ENCODE results near the gene MORN2. TPM values are rescaled to one million over a fixed set of nuclear protein-coding genes. Genes with fewer than 3 reads are reported as not detected.

The MORN2 gene
- polyA plus RNA-seq, 1 donor from 2014 or later, result 116 TPM

DNA sequence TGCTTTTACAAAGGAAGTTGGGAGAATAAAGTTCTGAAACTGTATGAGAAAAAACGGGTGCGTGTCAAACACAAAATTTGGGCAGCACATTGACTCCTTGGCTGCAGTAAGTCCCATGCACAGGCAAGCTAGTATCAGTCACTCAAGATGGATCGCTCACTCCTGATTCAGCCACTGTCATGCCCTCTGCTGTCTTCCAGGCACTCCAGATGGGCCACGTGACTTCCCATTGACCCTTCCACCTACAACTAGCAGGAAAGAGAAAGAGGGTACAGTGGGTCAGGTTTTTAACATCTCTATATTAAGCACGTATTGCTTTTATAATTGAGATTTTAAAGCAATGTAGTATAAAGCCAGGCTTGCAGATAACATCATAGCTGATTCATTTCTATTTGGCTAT lies 22.5 kb downstream of the MORN2 start:
- Histone ChIP-seq H3K27ac (ENCODE audit: low read length) (no peak overlapping the region), H3K79me2 (replicated peaks; ENCODE audit: insufficient read depth, low read length) (no peaks in the 10 kb centered on the region), H3K4me2 (ENCODE audit: low read length) (no peak overlapping the region), H4K20me1 (ENCODE audit: insufficient read depth) (no peaks in the 10 kb centered on the region), H3K36me3 (ENCODE audit: insufficient read depth, low read length) (no peaks in the 10 kb centered on the region), H2AFZ (ENCODE audit: low read depth, low read length) (no peak overlapping the region), H3K9me3 (ENCODE audit: low read length) (no peaks in the 10 kb centered on the region), H3K4me3 (ENCODE audit: low read length) (no peak overlapping the region), H3K27me3 (ENCODE audit: insufficient read depth, low read depth, low read length) (no peaks in the 10 kb centered on the region), H3F3A (ENCODE audit: insufficient read depth, low read length, poor library complexity, severe bottlenecking) (no peaks in the 10 kb centered on the region), H3K9ac (ENCODE audit: low read length) (no peak overlapping the region), H3K9me2 (ENCODE audit: insufficient read depth, low read length) (no peaks in the 10 kb centered on the region)
- TF ChIP-seq SMC3 (conservative IDR thresholded peaks at IDR 0.05; ENCODE audit: poor library complexity) (no peak), MXI1 (conservative IDR thresholded peaks at IDR 0.05; ENCODE audit: poor library complexity, severe bottlenecking) (no peak), EZH2 (IDR thresholded peaks at IDR 0.05; ENCODE audit: borderline replicate concordance, insufficient read depth, low read length, poor library complexity, severe bottlenecking) (no peak), TAF1 (IDR thresholded peaks at IDR 0.05; ENCODE audit: low read depth) (no peak), RAD21 (conservative IDR thresholded peaks at IDR 0.05) (no peak), POLR2AphosphoS5 (IDR thresholded peaks at IDR 0.05) (no peak), EP300 (conservative IDR thresholded peaks at IDR 0.05; ENCODE audit: poor library complexity, severe bottlenecking) (no peak)
- TF ChIP-seq, protein P1, sequence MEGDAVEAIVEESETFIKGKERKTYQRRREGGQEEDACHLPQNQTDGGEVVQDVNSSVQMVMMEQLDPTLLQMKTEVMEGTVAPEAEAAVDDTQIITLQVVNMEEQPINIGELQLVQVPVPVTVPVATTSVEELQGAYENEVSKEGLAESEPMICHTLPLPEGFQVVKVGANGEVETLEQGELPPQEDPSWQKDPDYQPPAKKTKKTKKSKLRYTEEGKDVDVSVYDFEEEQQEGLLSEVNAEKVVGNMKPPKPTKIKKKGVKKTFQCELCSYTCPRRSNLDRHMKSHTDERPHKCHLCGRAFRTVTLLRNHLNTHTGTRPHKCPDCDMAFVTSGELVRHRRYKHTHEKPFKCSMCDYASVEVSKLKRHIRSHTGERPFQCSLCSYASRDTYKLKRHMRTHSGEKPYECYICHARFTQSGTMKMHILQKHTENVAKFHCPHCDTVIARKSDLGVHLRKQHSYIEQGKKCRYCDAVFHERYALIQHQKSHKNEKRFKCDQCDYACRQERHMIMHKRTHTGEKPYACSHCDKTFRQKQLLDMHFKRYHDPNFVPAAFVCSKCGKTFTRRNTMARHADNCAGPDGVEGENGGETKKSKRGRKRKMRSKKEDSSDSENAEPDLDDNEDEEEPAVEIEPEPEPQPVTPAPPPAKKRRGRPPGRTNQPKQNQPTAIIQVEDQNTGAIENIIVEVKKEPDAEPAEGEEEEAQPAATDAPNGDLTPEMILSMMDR (IDR thresholded peaks at IDR 0.05; ENCODE audit: poor library complexity, severe bottlenecking), result no peak
- TF ChIP-seq, protein P2, sequence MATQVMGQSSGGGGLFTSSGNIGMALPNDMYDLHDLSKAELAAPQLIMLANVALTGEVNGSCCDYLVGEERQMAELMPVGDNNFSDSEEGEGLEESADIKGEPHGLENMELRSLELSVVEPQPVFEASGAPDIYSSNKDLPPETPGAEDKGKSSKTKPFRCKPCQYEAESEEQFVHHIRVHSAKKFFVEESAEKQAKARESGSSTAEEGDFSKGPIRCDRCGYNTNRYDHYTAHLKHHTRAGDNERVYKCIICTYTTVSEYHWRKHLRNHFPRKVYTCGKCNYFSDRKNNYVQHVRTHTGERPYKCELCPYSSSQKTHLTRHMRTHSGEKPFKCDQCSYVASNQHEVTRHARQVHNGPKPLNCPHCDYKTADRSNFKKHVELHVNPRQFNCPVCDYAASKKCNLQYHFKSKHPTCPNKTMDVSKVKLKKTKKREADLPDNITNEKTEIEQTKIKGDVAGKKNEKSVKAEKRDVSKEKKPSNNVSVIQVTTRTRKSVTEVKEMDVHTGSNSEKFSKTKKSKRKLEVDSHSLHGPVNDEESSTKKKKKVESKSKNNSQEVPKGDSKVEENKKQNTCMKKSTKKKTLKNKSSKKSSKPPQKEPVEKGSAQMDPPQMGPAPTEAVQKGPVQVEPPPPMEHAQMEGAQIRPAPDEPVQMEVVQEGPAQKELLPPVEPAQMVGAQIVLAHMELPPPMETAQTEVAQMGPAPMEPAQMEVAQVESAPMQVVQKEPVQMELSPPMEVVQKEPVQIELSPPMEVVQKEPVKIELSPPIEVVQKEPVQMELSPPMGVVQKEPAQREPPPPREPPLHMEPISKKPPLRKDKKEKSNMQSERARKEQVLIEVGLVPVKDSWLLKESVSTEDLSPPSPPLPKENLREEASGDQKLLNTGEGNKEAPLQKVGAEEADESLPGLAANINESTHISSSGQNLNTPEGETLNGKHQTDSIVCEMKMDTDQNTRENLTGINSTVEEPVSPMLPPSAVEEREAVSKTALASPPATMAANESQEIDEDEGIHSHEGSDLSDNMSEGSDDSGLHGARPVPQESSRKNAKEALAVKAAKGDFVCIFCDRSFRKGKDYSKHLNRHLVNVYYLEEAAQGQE (IDR thresholded peaks at IDR 0.05; ENCODE audit: borderline replicate concordance), result no peak

DNA sequence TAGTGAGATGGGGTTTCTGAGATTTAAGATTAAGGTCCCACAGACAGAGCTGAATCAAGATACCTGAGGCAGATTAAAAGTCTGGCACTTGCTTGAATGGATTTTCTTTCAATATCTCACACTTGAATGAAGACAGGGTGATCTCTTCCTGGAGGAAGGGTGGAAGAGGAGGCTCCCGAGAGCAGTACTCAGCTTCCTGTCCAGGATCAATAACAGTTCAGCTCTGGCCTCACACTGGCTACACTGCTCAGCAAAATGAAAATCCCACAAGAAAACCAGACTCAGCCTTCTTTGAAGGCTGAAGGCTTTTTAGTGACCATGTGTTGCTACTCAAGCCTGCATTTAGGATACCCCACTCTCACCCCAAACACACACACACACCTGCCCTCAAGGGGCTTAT lies 24.9 kb downstream of the MORN2 start:
- Histone ChIP-seq H3K9me3 (ENCODE audit: low read length) (no peaks in the 10 kb centered on the region), H3K4me2 (ENCODE audit: low read length) (no peak overlapping the region), H3K27me3 (ENCODE audit: insufficient read depth, low read depth, low read length) (no peaks in the 10 kb centered on the region), H3K36me3 (ENCODE audit: insufficient read depth, low read length) (no peaks in the 10 kb centered on the region), H3K27ac (ENCODE audit: low read length) (no peak overlapping the region), H3K79me2 (replicated peaks; ENCODE audit: insufficient read depth, low read length) (no peaks in the 10 kb centered on the region), H3K9ac (ENCODE audit: low read length) (no peak overlapping the region), H3K4me3 (ENCODE audit: low read length) (no peak overlapping the region), H3F3A (ENCODE audit: insufficient read depth, low read length, poor library complexity, severe bottlenecking) (no peaks in the 10 kb centered on the region), H4K20me1 (ENCODE audit: insufficient read depth) (no peaks in the 10 kb centered on the region), H2AFZ (ENCODE audit: low read depth, low read length) (no peak overlapping the region), H3K9me2 (ENCODE audit: insufficient read depth, low read length) (no peaks in the 10 kb centered on the region)
- TF ChIP-seq EZH2 (IDR thresholded peaks at IDR 0.05; ENCODE audit: borderline replicate concordance, insufficient read depth, low read length, poor library complexity, severe bottlenecking) (no peak), EP300 (conservative IDR thresholded peaks at IDR 0.05; ENCODE audit: poor library complexity, severe bottlenecking) (no peak), MXI1 (conservative IDR thresholded peaks at IDR 0.05; ENCODE audit: poor library complexity, severe bottlenecking) (no peak)
- TF ChIP-seq, protein P2 (IDR thresholded peaks at IDR 0.05; ENCODE audit: borderline replicate concordance), result no peak
